ACHN (cell line): Measurements from ENCODE around the gene RUVBL1.

Source experiments
- DNase-seq: peaks from one replicate; pipeline ENCODE4 v3.0.0-alpha.2; 2015
- in situ Hi-C: cut with HindIII; loops from 2 replicates; pipeline ENCODE4 v1.10.0; 2017; ENCODE audit warnings: low sequenced_read_pairs, low pct_ligation_motif_present, low pct_unique_long_range_greater_than_20kb

Gene RUVBL1

DNA sequence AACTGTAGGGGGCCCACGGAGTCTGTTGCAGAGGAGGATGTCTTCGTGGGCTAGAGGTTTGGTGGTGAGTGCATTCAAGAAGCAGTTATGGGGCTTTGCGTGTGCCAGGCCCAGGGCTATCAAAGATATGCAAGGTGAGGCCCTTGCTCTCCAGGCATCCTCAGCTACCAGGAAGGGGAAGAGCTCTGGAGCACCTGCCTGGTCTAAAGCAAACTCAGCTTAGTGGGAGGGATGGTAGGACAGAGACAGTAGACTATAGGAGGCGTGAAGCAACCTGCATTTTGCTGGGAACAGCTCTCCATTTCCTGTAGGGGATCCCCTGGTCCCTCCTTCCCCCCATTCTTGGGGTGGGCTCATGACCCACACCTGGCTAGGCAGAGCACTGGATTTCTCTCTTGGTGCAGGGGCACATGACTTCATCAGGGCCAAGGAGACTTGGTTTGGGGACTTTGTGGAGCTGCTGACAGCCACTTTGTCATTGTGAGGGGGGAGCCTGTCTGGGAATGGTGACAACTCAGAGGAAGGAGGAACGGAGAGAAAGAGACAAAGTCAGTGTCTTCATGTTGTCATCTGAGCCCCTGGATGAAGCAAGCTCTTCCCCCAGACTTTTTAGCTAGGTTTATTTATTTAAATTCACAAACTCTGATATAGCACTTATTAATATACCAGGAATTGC is 21.0 kb upstream of the RUVBL1 start:
- no peak for DNase-seq

DNA sequence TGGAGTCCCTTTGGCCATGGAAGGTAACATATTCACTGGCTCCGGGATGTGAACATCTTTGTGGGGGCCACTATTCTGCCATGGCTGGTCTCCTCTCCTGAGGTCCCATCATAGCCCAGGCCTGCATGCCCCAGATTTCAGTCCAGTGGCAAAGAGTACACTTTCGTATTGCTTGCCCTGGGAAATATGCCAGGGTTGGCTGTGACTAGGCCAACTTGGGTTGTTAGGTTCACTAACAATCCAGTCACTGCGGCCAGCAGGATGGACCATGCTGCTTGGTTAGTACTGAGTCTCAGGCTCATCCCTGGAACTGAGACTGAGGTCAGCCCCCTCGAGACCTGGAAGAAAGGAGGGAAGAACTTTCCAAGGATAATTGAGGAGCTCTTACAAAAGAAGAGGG is 19.9 kb upstream of the RUVBL1 start:
- in situ Hi-C loops = no loop called here
- no peak for DNase-seq

More for the DNA sequence above, 21.0 kb upstream of the RUVBL1 start:
- in situ Hi-C loops = no loop called here

GRCh38 chr3:128133273-128133883 is 9.8 kb upstream of the RUVBL1 start:
- DNase-seq = peak; percentile 58
- in situ Hi-C loops = no loop called here

GRCh38 chr3:128131897-128132646 is 8.5 kb upstream of the RUVBL1 start:
- in situ Hi-C loops = no loop called here
- DNase-seq = no peak

DNA sequence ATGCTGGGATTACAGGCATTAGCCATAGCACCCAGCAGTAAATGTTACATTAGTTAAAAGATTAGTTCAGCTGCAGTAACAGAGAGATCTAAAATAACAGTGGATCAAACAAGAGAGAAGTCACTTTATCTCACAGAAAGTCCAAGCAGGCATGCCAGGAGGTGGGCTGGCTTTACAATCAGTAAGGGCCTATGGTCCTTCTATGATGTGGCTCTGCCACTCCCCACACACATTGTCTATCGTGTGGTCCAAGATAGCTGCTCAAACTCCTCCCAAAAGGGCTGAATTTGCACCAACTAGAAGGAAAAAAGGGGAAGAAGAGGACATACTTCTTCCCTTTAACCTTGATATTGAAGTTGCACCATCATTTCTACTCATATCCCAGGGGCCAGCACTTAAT is 4.6 kb upstream of the RUVBL1 start:
- in situ Hi-C loops = no loop called here
- no peak for DNase-seq

GRCh38 chr3:128127236-128127635 is 3.6 kb upstream of the RUVBL1 start:
- no peak for DNase-seq
- in situ Hi-C loops = no loop called here

DNA sequence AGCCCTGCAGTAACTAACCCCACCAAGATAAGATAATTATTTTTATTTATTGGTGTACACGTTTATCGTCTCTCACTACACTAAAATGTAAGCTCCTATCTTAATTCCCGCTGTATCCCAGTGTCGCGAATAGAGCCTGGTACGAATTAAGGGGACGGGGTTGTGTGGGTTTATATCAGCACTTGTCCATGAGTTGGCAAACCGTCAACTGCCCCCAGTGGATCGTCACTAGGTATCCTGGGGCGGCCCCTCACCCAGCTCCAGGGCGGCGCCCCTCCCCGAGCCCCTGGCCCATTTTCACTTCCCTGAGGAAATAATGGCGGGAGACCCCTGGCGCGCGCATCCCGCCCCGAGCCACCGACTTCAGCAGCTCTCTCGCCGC is 465 bp downstream of the RUVBL1 start:
- no peak for DNase-seq
- in situ Hi-C loops = no loop called here

DNA sequence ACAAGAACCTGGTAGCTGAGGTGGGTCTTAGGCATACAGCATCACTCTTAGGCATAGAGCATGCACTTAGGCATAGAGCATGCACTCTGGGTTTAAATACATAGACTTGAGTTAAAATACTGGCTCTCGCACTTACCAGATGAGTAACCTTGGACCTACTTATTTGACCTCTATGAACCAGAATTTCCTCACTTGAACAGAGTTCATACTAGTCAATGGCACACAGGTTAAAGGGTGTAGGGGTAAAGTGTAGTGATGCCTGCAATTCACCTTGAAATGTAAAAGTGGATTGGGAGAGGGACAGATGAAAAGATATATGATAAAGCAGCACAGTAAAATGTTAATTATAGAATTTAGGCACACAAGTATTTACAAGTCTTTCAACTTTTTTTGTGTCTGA is 1.6 kb downstream of the RUVBL1 start:
- DNase-seq = no peak
- in situ Hi-C loops = no loop called here

GRCh38 chr3:128113817-128114794 is 9.5 kb downstream of the RUVBL1 start:
- in situ Hi-C loops = no loop called here

DNA sequence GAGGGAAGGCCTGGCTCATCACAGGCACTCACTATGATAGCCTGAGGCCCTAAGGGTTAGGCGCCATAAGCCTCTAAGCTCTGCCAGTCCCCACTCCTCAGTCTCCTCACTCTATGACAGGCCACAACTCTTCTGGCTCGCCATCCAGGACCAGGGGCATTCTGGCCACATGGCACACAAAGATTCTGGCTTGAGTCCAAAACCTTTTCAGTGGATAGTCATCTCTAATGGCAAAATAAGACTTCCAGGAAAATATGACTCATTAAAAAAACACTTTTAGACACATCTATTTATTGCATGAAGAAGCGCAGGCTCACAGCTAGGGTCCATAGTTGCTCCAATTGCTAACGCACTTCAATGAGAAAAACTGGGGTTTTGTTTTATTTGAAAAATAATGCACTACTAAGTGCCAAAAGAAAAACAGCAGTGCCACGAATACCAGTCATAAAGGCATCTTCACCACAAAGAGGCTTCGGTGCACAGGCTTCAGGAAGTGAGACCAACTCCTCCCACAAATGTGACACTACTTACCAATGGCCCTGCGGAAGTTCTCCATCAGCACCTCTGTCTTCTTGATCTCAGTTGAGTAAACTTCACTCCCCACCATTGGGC is 11.1 kb downstream of the RUVBL1 start:
- DNase-seq = peak; percentile 87
- in situ Hi-C loops = no loop called here

More at GRCh38 chr3:128113817-128114794, 9.5 kb downstream of the RUVBL1 start:
- DNase-seq = peak; percentile 49

DNA sequence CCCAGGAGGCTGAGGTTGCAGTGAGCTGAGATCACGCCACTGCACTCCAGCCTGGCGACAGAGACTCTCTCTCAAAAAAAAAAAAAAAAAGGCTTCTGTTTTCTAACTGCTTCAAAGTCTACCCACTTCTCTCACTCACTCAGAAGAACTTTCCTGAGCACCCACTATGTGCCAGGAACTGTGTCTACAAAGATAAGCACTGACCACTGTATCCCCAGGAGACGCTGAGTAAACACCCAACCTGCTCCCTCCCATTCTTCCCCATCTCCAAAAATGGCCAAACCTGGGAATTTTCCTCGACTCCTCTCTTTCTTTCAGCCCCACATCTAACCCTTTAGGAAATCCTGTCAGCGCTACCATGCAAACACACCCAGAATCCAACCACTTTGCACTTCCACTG is 12.5 kb downstream of the RUVBL1 start:
- in situ Hi-C loops = no loop called here
- no peak for DNase-seq

GRCh38 chr3:128107834-128108233 is 15.8 kb downstream of the RUVBL1 start:
- no peak for DNase-seq
- in situ Hi-C loops = no loop called here

DNA sequence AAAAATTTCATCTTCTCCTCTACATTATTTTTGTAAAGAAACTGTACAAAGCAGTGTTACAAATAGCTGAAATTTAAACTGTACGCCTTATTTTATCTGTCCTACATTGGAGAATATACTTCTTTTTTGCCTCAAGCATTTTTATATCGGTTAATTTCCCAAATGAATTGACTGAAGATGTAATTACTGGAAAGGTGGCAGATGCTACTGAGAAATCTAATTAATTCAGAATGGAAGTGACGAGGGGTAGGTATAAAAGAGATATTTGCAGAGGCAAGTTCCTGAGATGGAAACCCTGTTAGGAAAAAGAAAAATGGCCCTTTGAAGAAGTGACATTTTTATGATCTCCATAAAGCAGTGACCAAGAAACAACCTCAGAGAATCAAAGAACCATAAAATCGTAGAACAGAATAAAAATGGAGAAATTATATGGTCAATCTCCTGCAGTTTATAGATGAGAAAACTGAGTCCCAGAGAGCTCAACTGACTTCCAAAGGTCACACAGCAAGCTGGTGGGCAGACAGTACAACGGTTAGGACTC is 20.4 kb downstream of the RUVBL1 start:
- in situ Hi-C loops = no loop called here
- no peak for DNase-seq

GRCh38 chr3:128100638-128101037 is 23.0 kb downstream of the RUVBL1 start:
- in situ Hi-C loops = no loop called here
- no peak for DNase-seq

DNA sequence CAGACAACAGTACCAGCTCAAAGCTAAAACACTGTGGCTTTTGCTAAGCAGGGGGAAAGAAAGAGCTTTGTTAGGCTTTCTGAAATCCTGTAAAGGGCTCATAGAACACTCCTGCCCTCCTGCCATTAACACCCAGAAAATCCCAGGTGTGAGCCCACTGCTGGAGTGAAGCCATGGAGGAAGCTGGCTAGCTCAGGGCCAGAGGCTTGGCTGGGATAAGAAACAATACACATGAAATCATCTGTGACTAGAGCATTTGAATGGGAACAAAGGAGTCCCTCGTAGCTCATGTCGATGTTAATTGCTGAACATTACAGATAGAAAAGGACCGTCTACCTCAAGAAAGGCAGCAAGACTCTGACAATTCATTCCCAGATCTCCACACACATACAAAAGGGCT is 23.5 kb downstream of the RUVBL1 start:
- in situ Hi-C loops = no loop called here
- DNase-seq = no peak

DNA sequence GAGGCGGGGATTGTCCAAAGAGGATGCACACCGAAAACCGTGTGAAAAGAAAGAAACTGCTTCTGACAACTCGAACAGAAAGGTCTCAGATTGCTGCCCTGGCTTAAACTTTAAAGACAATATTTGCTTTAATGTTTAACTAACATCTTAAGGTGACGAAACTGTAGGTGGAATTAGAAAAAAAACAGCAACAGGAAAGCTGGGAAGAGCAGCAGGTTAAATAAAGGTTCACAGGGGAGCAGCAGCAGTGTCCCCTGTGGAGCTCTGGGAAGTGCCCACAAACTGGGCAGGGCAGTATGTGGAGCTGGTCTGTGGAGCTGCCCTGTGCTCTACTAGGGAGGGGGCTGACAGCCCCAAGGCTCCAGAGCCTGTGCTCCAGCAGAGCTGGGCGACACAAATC is 25.4 kb downstream of the RUVBL1 start:
- in situ Hi-C loops = no loop called here
- DNase-seq = no peak

DNA sequence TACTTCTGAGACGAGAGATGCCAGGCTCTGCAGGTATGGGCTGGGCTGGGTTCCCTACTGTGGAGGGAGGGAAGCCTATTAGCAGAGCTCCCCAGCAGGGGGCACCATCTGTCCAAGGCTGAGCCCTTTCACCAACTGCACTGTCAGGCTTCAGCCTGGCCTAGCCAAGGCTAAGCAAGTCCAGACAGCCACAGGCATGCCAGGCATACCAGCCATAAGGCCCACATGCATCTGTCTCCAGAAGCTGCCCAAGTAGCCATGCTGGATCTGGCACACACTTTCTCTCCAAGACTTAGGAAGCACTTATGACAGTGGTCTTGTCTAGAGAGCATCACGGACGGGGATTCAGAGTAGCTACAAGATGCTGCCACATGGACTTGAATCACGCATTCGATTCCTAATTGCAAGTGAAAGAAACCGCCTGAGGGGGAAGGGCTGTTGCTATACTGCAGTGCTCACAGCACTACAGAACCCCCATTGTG is 28.3 kb downstream of the RUVBL1 start:
- in situ Hi-C loops = no loop called here
- peak; percentile 84 for DNase-seq
